HepG2 (cell line): ENCODE data around the gene USP17L28.
"Not testable (repeated sequence)": the region's sequence is repeated elsewhere in the genome, so short reads cannot be mapped to it uniquely, and the experiment has no call there.

Experiments used
- CTCF ChIP-seq: sonication (generic); formaldehyde crosslinking; IDR thresholded peaks from 2 replicates; pipeline ENCODE4 v1.5.0; 2020; ENCODE audit warnings: mild to moderate bottlenecking, missing genetic modification reagents, moderate library complexity
- FIP1L1 ChIP-seq: fragments of 200-400 bp; formaldehyde crosslinking; IDR thresholded peaks from 2 replicates; pipeline ENCODE4 v1.6.1; 2018; ENCODE audit warnings: low read depth, mild to moderate bottlenecking, low read length, moderate library complexity, borderline replicate concordance; ENCODE audit not compliant: insufficient read depth
- KDM5B ChIP-seq: sonication (generic); formaldehyde crosslinking; IDR thresholded peaks from 2 replicates; pipeline ENCODE4 v1.4.0; 2020; ENCODE audit warnings: missing genetic modification reagents, mild to moderate bottlenecking, borderline replicate concordance
- LRRFIP1 ChIP-seq: sonication (generic); formaldehyde crosslinking; conservative IDR thresholded peaks from 2 replicates; pipeline ENCODE4 v1.4.0; 2020; ENCODE audit warnings: missing genetic modification reagents
- SMAD1 ChIP-seq: sonication (generic); formaldehyde crosslinking; IDR thresholded peaks from 2 replicates; pipeline ENCODE4 v1.4.0; 2020; ENCODE audit warnings: missing genetic modification reagents, low read depth, mild to moderate bottlenecking, borderline replicate concordance
- ZNF513 ChIP-seq: sonication (generic); formaldehyde crosslinking; conservative IDR thresholded peaks from 2 replicates; pipeline ENCODE4 v1.5.0; 2020; ENCODE audit warnings: missing genetic modification reagents
- ZNF543 ChIP-seq: sonication (generic); formaldehyde crosslinking; IDR thresholded peaks from 2 replicates; pipeline ENCODE4 v1.4.0; 2020; ENCODE audit warnings: mild to moderate bottlenecking, missing genetic modification reagents
- ZNF784 ChIP-seq: sonication (generic); formaldehyde crosslinking; IDR thresholded peaks from 2 replicates; pipeline ENCODE4 v1.5.1; 2020; ENCODE audit warnings: missing genetic modification reagents, mild to moderate bottlenecking, borderline replicate concordance
- ZSCAN30 ChIP-seq: sonication (generic); formaldehyde crosslinking; IDR thresholded peaks from 2 replicates; pipeline ENCODE4 v1.5.0; 2020; ENCODE audit warnings: mild to moderate bottlenecking, missing genetic modification reagents

GRCh38 chr4:9379881-9380280, 31.2 kb downstream of the USP17L28 start:
- not testable (repeated sequence) for TF ChIP-seq ZNF513 (CRISPR knock-in tag); ZNF784; LRRFIP1 (CRISPR knock-in tag); ZNF543 (CRISPR knock-in tag); ZSCAN30 (CRISPR knock-in tag); FIP1L1; CTCF; SMAD1; KDM5B (CRISPR knock-in tag)
